ENCODE results near the gene TTN.

TTN gene

DNA sequence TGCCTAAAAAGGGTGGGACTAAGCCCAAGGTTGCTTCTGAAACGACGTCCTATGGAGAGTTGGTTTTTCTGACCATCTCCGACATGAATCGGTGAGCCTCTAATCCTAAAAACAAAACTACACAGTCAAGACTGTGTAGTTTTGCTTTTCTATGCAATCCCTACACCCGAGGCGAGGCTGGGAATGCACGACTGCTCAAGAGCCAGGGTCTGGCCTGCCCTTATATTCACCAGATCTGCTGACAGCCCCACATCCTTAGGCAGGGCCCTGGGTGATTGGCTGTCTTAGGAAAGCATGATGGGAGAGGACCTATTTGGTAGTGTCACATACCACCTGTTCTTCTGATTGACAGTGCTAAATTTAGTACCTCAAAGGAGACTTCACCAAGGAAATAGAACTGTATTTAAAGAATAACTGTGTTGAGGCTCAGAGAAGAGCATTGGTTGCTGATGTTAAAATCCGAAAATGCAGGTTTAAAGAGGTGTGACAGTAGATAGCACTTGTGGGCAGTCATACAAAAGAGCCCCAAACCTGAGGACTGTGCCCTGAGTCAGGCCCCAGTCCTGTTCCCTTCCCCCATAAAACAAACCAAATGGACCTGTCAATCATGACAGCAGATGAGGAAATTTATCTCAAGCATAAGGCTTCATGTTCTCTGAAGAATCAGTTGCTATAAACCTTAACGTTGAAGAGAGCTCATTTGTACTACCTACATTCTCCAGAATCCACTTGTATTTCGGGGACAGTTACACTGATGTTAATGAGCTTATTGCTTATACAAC, at the start of gene TTN:
Gene TTN, minus strand, starts transcription at position 197 of the 782 bp plus-strand sequence. CDS start 2,781 bp downstream, outside the sequence.
- DNase-seq, result no peak

DNA sequence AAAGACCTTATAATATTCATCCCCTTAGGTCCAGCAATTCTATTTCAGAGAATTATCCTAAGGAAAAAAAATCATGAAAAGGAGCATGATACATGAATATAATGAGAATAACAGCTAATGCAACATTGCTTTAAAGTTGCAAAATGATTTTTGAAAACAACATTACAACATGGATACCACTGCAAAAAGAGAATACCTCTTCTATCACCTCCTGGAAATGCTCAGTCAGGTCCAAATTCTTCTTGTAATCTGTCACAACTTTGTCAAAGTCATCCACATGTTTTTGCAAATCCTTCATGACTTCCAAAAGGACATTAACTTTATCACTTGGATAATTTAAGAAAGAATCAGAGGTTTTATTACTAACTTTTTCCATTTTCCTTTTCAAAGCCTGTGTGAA, 47.9 kb upstream of the TTN start:
- no peak for DNase-seq

DNA sequence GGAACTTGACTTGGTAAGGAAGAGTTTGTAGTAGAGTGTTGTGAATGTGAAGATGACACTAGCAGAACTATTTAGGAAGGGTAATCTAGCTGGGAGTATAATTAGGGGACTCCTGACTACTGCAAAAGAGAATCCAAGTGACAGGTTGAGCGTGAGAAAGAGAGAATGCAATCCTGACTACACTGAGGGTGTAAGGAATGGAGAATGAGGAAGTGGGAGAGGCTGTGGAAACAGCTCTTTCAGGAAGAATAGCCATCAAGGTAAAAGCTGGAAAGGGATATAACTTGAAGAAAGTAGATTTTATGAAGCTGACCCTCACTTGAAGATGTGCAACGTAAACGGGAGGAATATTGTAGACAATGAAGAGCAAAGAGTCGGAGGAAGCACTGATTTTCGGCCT, 41.1 kb upstream of the TTN start:
- DNase-seq, result no peak

DNA sequence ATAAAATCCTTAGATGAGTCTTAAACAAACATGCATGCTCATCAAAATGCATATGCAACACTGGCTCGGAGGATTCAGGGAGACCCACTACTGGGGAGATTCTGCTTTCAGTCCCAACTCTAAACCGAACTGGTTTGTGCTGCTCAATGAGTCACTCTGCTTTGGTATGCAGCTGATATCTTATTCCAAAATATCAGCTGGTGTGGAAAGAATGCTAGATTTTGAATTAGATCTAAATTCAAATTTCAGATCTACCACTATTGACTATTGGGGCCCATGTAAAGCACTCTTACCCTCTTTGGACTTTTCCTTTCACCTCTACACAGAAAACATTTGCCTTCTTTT, 39.2 kb upstream of the TTN start:
- DNase-seq, result no peak

DNA sequence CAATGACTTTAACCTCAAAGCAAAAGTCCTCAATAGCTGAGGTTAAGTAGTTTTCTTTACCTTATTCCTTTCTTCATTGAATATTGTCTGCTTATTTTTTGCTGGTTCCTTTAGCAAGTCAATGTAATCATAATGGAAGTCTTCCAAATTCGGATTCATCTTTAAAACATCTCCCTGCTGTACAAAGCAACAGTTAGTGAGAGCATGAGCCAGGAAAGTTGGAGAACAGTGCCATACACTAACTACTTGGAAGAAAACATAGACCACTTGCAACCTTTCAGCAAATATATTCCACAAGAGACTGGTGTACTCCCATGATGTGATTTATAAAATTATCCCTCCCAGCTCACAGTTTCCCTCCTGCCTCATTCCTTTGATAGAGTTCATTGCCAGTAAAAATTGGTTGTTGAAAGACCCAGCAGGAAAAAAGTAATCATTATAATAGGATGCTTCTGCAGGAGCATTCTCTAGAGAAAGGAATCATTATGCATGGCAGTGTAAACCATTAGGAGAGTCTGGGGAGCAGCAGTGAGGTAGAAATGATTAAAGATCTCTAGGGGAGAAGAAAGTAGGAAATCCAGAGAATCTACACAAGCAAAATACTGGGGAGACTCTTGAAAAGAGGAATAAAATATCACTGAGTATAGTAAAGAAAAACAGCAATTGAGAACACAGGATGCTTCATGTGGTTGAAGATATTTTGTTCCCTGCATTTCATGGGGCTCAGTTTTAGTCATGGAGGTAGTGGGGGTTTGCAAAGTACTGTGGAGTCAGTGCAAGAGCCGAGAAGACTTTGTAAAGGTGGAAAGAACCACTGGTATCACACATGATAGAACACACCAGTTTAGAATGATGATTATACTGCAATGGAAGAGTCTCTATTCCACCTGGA, 38.6 kb upstream of the TTN start:
- DNase-seq, result no peak

DNA sequence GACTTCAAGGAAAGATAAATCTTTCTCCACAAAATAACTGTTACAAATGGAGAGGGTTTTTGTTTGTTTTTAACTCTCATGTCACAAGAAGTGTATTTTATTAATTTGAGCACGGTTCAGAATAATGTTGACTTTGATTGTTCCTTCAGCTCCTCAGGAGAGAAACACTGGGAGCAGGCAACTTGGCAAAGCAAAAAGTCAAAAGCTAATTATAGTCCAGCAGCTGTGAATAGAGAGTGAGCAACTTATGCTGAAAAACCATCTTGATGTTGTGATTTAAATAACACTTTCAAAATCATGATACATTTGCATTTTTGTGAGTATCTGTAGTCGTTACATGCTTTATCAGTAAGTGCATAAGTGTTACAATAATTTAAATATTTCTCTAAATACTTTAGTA, 37.5 kb upstream of the TTN start:
- DNase-seq, result no peak

DNA sequence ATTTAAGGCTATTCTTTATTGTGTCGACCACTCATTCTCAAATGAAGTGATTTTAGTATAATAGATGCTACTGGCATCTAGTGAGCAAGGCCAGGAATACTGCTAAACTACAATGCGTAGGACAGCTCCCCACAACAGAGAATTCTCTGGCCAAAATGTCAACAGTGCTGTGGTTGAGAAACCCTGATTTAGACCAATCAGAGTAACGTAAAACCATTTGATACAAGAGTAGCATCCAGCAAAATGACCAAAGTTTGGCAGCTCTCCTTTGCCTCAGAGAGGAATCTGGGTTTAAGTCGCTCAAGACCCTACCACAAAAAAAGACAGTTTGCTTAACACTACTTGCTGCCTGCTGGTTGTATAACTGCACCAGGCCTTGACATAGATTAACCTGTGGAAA, 37.0 kb upstream of the TTN start:
- no peak for DNase-seq

DNA sequence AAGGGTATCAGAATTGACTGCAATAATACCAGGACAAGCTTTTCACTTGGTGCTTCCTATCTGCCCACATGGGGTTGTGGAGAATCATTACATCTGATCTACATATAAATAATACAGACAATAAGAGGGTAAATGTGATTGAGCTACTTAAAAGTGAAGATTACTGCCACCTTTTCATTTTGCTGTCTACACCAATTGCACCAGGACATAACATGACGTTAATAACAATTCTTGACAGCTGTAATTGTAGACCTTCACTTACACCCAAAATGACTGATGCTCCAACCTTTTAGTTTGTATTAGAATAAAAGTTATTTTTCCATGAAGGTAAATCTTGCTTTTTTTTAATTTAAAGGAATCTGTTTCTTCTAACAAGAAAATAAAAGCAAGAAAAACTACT, 36.5 kb upstream of the TTN start:
- DNase-seq, result no peak

DNA sequence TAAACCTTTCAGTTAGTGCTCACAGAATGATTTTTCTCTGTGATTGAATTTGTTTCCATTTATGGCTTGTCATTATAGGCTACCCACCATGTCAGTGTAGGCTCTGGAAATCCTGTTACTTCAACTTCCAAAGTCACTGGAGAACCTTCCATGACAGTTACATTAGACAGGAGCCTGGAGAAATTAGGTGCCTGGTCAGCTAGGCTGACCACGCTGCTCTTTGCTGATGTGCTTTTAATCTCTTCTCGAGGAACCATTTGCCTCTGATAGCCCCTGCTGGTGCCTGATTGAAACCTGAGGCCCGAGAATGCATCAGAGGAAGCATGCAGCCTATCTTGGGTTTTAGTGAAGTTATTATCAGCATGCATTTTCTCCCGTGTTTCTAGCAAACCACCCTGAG, 29.6 kb upstream of the TTN start:
- peak; percentile 74 for DNase-seq

DNA sequence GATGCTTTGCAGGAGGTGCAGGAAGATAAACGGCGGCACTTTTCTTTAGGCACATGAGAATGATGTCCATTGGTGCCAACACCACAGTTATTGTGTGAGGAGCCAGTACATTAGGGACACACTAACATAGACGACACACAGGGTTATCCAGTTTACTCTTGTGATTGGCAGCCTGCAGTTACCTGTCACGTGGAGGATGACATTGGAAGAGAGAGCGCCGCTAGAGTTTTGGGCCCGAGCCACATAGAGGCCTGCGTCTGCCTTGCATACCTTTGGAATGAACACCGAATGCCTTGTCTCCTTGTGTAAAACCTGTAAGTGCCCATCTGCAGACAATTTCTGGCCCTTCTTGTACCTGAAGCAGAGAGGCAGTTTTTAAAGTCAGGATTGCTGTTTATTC, 26.9 kb upstream of the TTN start:
- DNase-seq, result no peak

DNA sequence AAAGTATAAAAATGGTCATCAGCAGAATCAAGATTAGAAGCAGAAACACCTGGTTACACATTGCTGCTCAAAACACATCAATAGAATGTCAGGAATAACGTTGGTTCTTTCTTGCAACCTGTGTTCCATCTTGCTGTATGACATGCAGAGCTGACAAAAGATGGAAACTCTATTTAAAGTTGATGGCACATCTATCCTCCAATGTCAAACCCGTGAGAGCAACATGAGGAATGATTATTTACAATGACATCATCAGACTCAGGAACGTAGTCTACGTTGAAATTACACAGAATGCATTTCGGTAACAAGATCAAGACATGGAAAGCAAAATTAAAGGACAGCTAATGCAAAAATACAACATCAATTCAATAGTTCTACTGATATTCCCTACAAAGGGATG, 26.2 kb upstream of the TTN start:
- DNase-seq, result no peak

DNA sequence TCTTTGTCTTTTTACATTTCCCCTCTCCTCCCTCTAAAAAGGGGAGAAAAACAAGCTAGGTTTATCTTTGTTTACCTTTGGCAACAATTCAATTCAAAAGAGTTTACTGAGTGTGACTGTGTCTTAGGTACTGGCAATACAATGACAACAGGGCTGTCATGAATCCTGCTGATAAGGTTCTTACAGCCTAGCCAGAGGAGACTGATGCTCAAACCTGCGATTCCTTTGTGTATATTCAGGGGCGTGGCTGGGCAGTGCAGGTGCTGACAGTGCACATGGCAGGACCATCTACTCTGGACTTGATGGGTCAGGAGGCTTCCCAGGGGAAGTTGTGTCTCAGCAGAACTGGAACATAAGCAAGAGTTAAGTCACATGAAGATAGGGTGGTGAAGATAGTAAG, 23.2 kb upstream of the TTN start:
- no peak for DNase-seq

DNA sequence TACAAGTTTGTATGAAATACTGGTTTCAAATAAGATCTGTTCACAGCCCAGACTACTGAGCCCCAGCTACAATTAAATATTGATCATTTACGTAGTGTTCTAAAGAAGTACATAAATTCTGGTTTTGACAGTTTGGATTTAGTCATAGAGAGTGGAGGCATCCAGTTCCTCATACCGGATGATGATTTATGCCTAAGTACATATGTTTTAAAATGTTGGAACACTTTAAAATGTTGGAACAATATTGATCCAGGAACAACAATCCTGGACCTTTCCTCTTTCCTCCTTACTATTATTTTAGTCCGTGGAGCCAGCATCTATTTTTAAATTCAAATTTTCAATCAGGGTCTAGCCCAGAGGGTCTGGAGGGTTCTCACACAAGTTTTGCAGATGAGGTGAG, 22.8 kb upstream of the TTN start:
- DNase-seq, result no peak

DNA sequence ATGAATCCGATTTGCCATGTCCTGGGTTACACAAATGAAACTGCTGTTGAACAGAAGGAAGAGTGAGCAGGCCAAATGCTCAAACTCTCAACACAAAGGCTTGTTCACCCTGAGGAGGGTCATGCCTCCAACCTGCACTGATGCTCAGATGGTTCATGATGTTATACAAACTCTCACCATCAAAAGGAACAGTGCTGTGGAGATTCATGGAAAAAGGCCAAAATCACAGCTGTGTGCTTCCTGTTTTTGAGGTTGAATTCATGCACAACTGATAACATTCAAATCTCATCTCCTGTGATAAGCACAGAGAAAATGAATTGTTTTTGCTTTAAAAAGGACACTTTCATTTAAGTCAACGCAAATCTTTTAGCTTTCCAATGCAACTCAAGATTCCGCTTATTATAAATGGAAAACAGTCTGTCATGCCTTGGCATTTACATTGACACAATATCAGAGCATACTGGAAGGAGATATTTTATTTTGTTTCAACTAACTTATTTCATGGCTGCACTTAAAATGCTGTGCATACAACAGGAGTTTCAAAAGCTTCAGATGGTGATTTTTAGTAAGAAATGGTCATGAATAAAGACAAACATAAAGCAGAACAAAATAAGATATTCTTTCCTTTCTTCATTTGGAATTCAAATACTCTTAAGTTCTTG, 22.2 kb upstream of the TTN start:
- DNase-seq, result no peak

DNA sequence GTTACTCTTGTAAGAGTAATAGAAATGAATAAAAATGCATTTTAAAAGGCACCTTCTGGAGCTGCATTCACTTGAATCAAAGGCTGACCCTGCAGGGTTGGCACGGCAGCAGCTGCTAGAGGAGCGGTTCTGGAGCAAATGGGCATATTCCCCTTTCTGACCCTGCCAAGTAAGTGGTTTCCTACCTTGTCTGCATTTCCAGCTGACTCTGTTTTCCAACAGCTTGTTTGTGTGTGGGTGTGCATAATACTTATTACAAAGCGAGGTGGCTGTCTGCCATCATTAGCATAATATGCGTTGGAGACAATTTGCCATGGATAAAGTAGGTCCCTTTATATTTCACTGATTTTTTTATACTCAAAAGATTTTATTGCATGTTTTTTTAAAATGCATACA, 21.3 kb upstream of the TTN start:
- DNase-seq, result no peak

DNA sequence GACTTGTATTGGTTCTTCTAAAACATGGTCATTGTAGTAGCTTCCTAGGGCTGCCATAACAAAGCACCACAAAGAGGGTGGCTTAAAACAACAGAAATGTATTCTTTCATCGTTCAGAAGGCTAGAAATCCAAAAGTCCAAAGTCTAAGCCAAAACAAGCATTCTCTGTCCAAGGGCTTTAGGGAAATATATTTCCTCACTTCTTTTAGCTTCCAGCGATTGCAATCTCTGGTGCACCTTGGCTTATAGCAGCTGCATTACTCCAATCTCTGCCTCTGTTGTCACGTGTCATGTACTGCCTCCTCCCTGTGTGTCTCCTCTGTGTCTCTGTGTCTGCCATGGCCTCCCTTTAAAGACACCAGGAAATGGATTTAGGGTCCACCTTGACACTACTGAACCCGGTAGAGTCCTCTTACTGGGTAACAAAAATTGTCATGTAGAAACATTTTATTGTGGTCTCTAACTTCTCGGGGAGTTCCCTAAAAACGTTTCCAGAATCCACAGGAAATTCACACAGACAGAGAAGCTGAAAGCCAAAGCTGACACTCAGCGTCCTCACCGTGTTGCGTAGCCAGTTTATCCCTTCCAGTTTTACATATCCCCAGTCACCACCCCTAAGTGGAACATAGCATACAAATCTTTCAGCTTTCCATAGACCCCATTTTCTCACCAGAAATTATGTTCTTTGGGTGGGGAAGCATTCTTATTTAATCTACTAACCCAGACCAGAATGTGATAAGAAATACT, 20.7 kb upstream of the TTN start:
- no peak for DNase-seq

DNA sequence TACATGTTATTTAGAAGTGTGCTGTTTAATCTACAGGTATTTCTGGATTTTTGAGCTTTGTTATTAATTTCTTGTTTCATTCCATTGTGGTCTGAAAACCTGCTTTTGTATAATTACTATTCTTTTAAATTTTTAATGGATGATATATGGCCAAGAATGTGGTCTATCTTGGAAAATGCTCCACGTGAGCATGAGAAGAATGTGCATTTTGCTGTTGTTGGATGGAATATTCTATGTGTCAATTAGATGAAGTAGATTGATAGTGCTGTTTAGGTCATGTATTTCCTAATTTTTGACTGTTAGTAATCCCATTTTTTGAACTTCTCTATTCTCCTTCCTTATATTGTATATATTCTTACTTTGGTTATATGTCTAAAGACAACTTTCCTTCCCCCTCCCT, 19.9 kb upstream of the TTN start:
- DNase-seq, result no peak

DNA sequence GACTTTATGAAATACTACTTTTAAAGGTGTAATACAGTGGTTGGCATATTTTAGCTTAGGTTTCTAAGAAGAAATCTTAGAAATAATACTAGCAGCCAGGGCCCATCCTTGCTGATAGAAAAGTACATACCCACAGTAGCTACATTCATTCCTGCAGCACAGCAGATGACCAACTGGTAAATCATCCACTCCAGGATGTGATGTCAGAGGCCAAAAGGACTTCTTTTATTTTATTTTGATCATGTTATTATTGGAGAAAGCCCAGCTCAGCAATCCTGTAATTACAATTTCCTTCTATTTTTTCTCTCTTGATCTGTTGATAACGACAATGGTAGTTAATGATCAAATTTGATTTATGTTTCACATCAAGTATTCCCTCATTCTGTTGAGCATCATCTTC, 18.0 kb upstream of the TTN start:
- no peak for DNase-seq

DNA sequence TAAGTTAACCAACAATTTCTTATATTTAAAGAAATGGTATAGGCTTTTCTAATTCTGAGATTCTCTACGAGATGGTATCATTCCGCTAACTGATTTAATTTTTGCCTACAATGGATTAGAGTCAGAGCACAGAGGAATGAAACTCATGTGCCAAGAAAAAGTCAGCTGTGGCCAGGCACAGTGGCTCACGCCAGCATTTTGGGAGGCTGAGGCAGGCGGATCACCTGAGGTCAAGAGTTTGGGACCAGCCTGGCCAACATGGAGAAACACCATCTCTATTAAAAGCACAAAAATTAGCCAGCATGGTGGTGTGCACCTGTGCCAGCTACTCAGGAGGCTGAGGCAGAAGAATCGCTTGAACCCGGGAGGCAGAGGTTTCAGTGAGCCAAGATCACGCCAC, 17.0 kb upstream of the TTN start:
- DNase-seq, result no peak

DNA sequence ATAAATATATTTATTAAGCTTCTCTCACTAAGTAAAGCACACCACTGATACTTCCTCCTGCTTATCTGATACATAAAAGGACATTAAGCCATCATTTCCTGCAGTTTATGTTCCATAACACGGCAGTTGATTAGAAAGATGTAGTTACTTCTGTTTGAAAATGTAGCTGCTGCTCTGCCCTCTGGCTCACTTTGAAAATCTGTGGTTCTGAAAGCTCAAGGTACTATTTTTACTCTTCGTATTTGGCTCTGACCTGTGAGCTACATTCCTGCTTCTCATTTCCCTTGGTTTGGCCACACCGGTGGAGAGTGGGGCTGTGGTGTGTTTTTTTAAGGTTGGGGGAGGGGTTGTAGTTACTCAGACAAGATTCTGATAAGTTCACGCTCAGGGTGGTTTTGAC, 12.8 kb upstream of the TTN start:
- no peak for DNase-seq

DNA sequence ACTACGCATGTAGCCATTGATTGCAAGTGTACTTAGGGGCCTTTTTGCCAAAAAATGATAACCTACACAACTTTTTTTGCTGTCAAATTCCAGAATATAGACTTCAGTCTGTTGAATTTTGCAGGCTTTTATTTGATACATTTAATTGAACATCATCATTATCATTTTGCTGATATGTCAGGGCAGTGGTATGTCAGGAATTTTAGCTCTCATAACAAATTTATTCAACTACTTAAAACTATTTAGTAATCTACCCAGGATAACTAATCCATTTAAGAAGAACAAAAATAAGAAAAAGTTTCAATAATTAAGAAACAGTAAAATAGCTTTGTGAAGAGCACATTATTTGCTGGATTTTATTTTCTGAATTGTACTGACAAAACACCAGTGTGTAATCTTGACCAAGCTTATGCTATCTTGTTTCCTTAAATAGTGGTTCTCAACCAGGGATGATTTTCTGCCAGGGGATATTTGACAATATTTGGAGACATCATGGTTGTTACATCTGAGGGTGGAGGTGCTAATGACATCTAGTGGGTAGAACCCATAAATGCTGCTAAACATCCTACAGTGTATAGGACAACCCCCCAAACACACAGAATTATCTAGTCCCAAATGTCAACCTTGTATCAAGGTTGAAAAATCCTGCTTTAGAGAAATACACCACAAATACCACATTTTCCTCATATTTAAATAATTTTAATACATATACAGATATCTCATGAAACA, 12.1 kb upstream of the TTN start:
- DNase-seq, result no peak

DNA sequence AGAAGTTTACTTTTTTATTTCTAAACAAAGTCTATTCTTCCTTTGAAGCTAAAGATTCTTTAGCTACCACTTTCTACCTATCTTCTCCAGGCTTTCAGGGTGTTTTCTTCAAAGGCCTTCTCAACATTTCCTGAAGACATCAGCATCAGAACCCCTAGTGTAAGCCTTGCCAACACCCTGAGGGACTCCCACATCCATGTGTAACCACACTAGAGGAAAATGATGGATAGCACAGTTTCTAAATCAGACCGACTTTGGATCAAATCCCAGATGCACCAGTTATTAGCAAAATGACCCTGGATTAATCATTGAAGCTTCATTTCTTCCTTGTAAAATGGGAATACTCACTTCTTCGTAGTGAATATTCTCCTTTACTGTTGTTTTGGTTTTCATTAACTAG, 4.7 kb upstream of the TTN start:
- no peak for DNase-seq

DNA sequence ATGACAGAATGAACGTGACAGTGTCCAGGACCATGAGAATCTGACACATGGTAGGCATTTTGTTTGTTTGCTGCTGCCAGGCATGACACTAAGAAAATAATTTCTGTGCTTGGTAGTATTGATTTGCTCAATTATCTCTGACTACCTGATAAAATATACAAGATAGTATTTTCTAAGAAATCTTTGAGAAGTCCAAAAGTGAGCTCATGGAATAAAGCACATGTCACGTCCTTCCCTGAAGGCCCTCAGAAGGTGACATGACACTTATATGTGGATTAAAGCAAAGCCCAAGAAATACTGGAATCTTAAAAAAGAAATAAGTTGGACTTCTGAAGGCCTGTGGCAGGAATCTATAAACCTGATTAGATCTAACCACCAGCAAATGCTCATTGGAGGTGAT, 3.8 kb upstream of the TTN start:
- DNase-seq, result no peak
